HEK293 (cell line): ENCODE results near the gene CAPN1.

Experiments
- BCL11A ChIP-seq: fragments of 450-650 bp; formaldehyde crosslinking; IDR thresholded peaks from 2 replicates; pipeline ENCODE4 v1.5.1; 2016; ENCODE audit warnings: low read depth, missing biosample characterization, missing genetic modification characterization
- CTCF ChIP-seq: fragments of 450-650 bp; formaldehyde crosslinking; IDR thresholded peaks from 2 replicates; pipeline ENCODE4 v1.5.1; 2016; ENCODE audit warnings: missing biosample characterization, missing genetic modification characterization
- ZFP3 ChIP-seq: fragments of 450-650 bp; formaldehyde crosslinking; IDR thresholded peaks from 2 replicates; pipeline ENCODE4 v1.5.1; 2016; ENCODE audit warnings: low read depth, missing biosample characterization, missing genetic modification characterization
- ZNF211 ChIP-seq: fragments of 450-650 bp; formaldehyde crosslinking; IDR thresholded peaks from 2 replicates; pipeline ENCODE4 v1.5.1; 2016; ENCODE audit warnings: low read depth, missing biosample characterization, missing genetic modification characterization
- ZNF394 ChIP-seq: fragments of 450-650 bp; formaldehyde crosslinking; IDR thresholded peaks from 2 replicates; pipeline ENCODE4 v1.5.1; 2016; ENCODE audit warnings: missing biosample characterization, missing genetic modification characterization, mild to moderate bottlenecking, moderate library complexity, borderline replicate concordance
- ZNF518A ChIP-seq: fragments of 450-650 bp; formaldehyde crosslinking; conservative IDR thresholded peaks from 2 replicates; pipeline ENCODE4 v1.5.1; 2016; ENCODE audit warnings: low read depth, missing biosample characterization, missing genetic modification characterization
- TF ChIP-seq, protein P1 (sequence below): fragments of 450-650 bp; formaldehyde crosslinking; IDR thresholded peaks from 2 replicates; pipeline ENCODE4 v1.5.1; 2016; ENCODE audit warnings: missing biosample characterization, missing genetic modification characterization
- TF ChIP-seq, protein P2 (sequence below): fragments of 450-650 bp; formaldehyde crosslinking; IDR thresholded peaks from 2 replicates; pipeline ENCODE4 v1.5.1; 2016; ENCODE audit warnings: missing biosample characterization, missing genetic modification characterization

GRCh38 chr11:65151331-65151899 lies 30.3 kb upstream of the CAPN1 start:
- TF ChIP-seq CTCF (no peak), ZNF394 (tag by site-specific recombination) (no peak), BCL11A (tag by site-specific recombination) (no peak), ZNF518A (no peak), ZFP3 (tag by site-specific recombination) (no peak), ZNF211 (no peak)
- TF ChIP-seq, protein P1, sequence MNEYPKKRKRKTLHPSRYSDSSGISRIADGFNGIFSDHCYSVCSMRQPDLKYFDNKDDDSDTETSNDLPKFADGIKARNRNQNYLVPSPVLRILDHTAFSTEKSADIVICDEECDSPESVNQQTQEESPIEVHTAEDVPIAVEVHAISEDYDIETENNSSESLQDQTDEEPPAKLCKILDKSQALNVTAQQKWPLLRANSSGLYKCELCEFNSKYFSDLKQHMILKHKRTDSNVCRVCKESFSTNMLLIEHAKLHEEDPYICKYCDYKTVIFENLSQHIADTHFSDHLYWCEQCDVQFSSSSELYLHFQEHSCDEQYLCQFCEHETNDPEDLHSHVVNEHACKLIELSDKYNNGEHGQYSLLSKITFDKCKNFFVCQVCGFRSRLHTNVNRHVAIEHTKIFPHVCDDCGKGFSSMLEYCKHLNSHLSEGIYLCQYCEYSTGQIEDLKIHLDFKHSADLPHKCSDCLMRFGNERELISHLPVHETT (tag by site-specific recombination), result no peak
- TF ChIP-seq, protein P2, sequence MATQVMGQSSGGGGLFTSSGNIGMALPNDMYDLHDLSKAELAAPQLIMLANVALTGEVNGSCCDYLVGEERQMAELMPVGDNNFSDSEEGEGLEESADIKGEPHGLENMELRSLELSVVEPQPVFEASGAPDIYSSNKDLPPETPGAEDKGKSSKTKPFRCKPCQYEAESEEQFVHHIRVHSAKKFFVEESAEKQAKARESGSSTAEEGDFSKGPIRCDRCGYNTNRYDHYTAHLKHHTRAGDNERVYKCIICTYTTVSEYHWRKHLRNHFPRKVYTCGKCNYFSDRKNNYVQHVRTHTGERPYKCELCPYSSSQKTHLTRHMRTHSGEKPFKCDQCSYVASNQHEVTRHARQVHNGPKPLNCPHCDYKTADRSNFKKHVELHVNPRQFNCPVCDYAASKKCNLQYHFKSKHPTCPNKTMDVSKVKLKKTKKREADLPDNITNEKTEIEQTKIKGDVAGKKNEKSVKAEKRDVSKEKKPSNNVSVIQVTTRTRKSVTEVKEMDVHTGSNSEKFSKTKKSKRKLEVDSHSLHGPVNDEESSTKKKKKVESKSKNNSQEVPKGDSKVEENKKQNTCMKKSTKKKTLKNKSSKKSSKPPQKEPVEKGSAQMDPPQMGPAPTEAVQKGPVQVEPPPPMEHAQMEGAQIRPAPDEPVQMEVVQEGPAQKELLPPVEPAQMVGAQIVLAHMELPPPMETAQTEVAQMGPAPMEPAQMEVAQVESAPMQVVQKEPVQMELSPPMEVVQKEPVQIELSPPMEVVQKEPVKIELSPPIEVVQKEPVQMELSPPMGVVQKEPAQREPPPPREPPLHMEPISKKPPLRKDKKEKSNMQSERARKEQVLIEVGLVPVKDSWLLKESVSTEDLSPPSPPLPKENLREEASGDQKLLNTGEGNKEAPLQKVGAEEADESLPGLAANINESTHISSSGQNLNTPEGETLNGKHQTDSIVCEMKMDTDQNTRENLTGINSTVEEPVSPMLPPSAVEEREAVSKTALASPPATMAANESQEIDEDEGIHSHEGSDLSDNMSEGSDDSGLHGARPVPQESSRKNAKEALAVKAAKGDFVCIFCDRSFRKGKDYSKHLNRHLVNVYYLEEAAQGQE, result no peak
